Measurements from ENCODE around the gene PAFAH1B1. TPM values are rescaled to one million over a fixed set of nuclear protein-coding genes. Genes with fewer than 3 reads are reported as not detected.

Gene PAFAH1B1
- total RNA-seq (10 to 100 TPM; 41.0 to 44.1 TPM), polyA plus RNA-seq (10 to 100 TPM; 14.0 to 17.3 TPM)

DNA sequence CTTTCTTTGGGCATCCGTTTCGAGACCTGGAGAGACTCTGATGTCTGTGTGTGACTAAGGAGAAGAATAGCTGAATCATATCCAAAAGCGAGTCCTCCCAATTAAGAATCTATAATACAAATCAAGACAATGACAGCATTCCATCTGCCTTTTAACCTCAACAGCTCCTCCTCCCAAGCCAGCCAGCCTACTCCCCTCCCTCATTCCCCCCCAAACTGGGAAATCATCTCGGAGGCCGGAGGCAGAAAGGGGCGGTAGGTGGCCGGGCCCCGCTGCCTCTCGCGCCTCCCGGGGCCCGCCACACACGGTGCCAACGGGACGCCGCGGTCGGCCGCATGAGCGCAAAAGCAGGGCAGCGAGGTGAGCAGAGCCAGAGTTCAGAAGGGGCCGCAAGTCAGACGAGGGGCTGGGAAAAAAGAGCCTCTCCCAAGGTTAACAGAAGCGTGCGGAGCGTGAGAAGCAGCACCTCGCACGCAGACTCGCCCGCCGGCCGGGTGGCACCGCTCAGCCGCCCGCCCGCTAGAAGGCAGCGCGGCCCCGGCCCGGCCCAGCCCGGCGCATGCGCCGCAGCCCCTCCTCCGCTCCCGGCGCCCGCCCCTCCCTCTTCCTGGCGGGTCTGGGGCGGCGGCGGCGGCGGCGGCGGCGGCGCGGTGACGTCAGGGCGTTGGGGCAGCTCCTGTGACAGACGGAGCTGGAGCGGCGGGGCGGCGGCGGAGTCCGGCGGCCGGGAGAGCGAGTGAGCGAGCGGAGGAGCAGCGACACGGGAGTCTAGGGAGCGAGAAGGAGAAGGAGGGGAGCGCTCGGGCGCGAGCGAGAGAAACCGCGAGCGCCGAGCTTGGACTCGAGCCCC lies at the start of gene PAFAH1B1:
TSS of gene PAFAH1B1 (plus strand) at position 684 of the 850 bp plus-strand sequence. CDS start 44,635 bp downstream, outside the sequence.
- DNase-seq (ENCODE audit: low spot score): peak; percentile 92
- H3K4me1 ChIP-seq (ENCODE audit: control insufficient read depth in 4 of 4, insufficient read depth in 4 of 4, low read length in 3 of 4): peaks cover 4 to 28% (median 18%) of the 10 kb centered on the region in 4 donors
- under 1% methylated on average over 86 of the region's 86 CpGs for WGBS
- peak; percentile 17 for TF ChIP-seq REST (IDR thresholded peaks at IDR 0.05)
- TF ChIP-seq, protein P1, sequence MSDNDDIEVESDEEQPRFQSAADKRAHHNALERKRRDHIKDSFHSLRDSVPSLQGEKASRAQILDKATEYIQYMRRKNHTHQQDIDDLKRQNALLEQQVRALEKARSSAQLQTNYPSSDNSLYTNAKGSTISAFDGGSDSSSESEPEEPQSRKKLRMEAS (IDR thresholded peaks at IDR 0.05): no peak
- H3K36me3 ChIP-seq (ENCODE audit: control insufficient read depth in 4 of 4, insufficient read depth in 3 of 4, low read depth in 1 of 4, low read length in 3 of 4): no peaks in the 10 kb centered on the region
- peak within 1 kb of the TSS; percentile 97 to 98 for H3K27ac ChIP-seq (ENCODE audit: low read depth in 1 of 2, low read length in 2 of 2)
- H3K9ac ChIP-seq (ENCODE audit: low read depth in 1 of 2, low read length in 2 of 2): peak within 1 kb of the TSS; percentile 85 to 91
- H3K4me3 ChIP-seq (ENCODE audit: low read depth in 1 of 3, low read length in 3 of 3): peak within 1 kb of the TSS; percentile 70 to 76 (median 72)
- H3K27me3 ChIP-seq (ENCODE audit: control insufficient read depth in 4 of 4, insufficient read depth in 4 of 4, low read length in 3 of 4): no peaks in the 10 kb centered on the region
- no peaks in the 10 kb centered on the region for H3K9me3 ChIP-seq (ENCODE audit: control insufficient read depth in 4 of 4, low read length in 3 of 4)

GRCh38 chr17:2545393-2545792 lies 48.1 kb upstream of the PAFAH1B1 start:
- 45% methylated on average over 7 of the region's 7 CpGs for WGBS
- TF ChIP-seq GABPA (IDR thresholded peaks at IDR 0.05 in 1 of 2, conservative IDR thresholded peaks at IDR 0.05 in 1 of 2) (no peak), NR2F2 (IDR thresholded peaks at IDR 0.05) (no peak), RXRA (IDR thresholded peaks at IDR 0.05) (peak; percentile 61 to 69), ZBTB33 (IDR thresholded peaks at IDR 0.05) (no peak), EGR1 (IDR thresholded peaks at IDR 0.05; ENCODE audit: low read depth in 2 of 2) (no peak), RAD21 (IDR thresholded peaks at IDR 0.05) (peak; percentile 16 to 33), HNF4A (conservative IDR thresholded peaks at IDR 0.05) (peak; percentile 84 to 91), TAF1 (conservative IDR thresholded peaks at IDR 0.05) (no peak), CTCF (IDR thresholded peaks at IDR 0.05; ENCODE audit: low read depth, low read length, missing input control) (no peak), SP1 (IDR thresholded peaks at IDR 0.05) (peak; percentile 76), FOXA2 (IDR thresholded peaks at IDR 0.05) (no peak), HNF4G (IDR thresholded peaks at IDR 0.05) (peak; percentile 68), JUND (IDR thresholded peaks at IDR 0.05) (peak; percentile 43 to 49), YY1 (IDR thresholded peaks at IDR 0.05) (peak; percentile 20), FOXA1 (IDR thresholded peaks at IDR 0.05) (no peak), REST (IDR thresholded peaks at IDR 0.05) (no peak)
- TF ChIP-seq, protein P1 (IDR thresholded peaks at IDR 0.05): no peak
- TF ChIP-seq, protein P2, sequence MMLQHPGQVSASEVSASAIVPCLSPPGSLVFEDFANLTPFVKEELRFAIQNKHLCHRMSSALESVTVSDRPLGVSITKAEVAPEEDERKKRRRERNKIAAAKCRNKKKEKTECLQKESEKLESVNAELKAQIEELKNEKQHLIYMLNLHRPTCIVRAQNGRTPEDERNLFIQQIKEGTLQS (IDR thresholded peaks at IDR 0.05): no peak
- Histone ChIP-seq H3K4me1 (ENCODE audit: control insufficient read depth in 4 of 4, insufficient read depth in 4 of 4, low read length in 3 of 4) (peaks cover 2 to 8% (median 3%) of the 10 kb centered on the region in 4 donors), H3K4me3 (ENCODE audit: low read depth in 1 of 3, low read length in 3 of 3) (no peak overlapping the region), H3K9ac (ENCODE audit: low read depth in 1 of 2, low read length in 2 of 2) (no peak overlapping the region), H3K27me3 (ENCODE audit: control insufficient read depth in 4 of 4, insufficient read depth in 4 of 4, low read length in 3 of 4) (no peaks in the 10 kb centered on the region), H3K9me3 (ENCODE audit: control insufficient read depth in 4 of 4, low read length in 3 of 4) (no peaks in the 10 kb centered on the region), H3K27ac (ENCODE audit: low read depth in 1 of 2, low read length in 2 of 2) (peak overlapping the region in 1 of 2 donors; percentile 33), H3K36me3 (ENCODE audit: control insufficient read depth in 4 of 4, insufficient read depth in 3 of 4, low read depth in 1 of 4, low read length in 3 of 4) (no peaks in the 10 kb centered on the region)
- no peak for DNase-seq (ENCODE audit: low spot score)
